AG04449 (cell line): Measurements from ENCODE around the gene SLC22A5.

ENCODE experiments used
- CTCF ChIA-PET: fragments of 350-600 bp; formaldehyde crosslinking; extraction: SDS; loops from one replicate; lab custom pipeline; 2021; ENCODE audit warnings: antibody characterized with exemption; lab: Yijun Ruan, JAX
- POLR2A ChIA-PET: fragments of 400-600, 350-600 bp; formaldehyde crosslinking; extraction: SDS; loops from one replicate; lab custom pipeline; 2020; ENCODE audit warnings: antibody characterized with exemption, inconsistent platforms; lab: Yijun Ruan, JAX
- DNase-seq: peaks from one replicate; pipeline ENCODE4 v3.0.0-alpha.2; 2010; ENCODE audit warnings: low read depth, low spot score
- H3K4me3 ChIP-seq: 2 replicates; pipeline ENCODE4 v1.5.1; 2011; ENCODE audit warnings: low read depth, mild to moderate bottlenecking, control low read depth, low read length
- CTCF ChIP-seq: IDR thresholded peaks from one replicate; pipeline ENCODE4 v1.5.1; 2011; ENCODE audit warnings: mild to moderate bottlenecking, moderate library complexity, low read length, control low read depth, inconsistent platforms; ENCODE audit not compliant: insufficient read depth; ENCODE audit errors: missing control alignments

SLC22A5 gene

GRCh38 chr5:132426525-132427138, 57.1 kb downstream of the SLC22A5 start:
- CTCF ChIA-PET, result interaction anchor here (0.7 to 8.2 kb wide), 16 partner anchors 8 to 393 kb away, joined by 3 to 109 read pairs (median 4); partner anchors contain the start of gene IRF1
- TF ChIP-seq CTCF, result peak; percentile 56
- peak; percentile 76 for DNase-seq
- POLR2A ChIA-PET, result interaction anchor here (1.0 to 2.7 kb wide), 7 partner anchors 13 to 133 kb away, joined by 3 to 26 read pairs (median 5); partner anchors contain the start of genes IRF1 and SLC22A4
- no peak overlapping the region; the same call in 1 of the 2 replicates for H3K4me3 ChIP-seq

GRCh38 chr5:132427281-132428146, 58.0 kb downstream of the SLC22A5 start:
- ChIA-PET POLR2A (interaction anchor here (1.0 to 2.8 kb wide), 4 partner anchors 12 to 63 kb away, joined by 4 to 26 read pairs (median 12); partner anchors contain the start of gene IRF1), CTCF (interaction anchor here (0.8 to 8.2 kb wide), 13 partner anchors 9 to 72 kb away, joined by 3 to 109 read pairs (median 8); partner anchors contain the start of gene IRF1)
- no peak overlapping the region for H3K4me3 ChIP-seq
- TF ChIP-seq CTCF, result no peak
- DNase-seq, result no peak

DNA sequence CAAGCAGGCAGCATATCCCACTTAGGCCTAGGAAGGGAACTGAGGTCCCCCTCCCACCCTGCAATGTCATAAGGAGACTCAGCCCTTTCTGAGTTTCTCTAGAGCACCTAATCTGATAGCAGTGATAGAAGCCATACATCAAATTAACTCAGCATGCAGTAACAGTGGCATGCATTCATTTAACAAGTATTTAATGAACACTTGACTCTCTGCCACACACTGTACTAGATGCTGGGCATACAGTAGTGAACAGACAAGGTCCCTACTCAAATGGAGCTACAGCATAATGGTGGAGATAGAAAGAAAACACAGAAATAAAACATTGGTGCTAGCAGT, 58.6 kb downstream of the SLC22A5 start:
- no peak for DNase-seq
- no peak overlapping the region for H3K4me3 ChIP-seq
- ChIA-PET CTCF (interaction anchor here (1.4 to 8.2 kb wide), 10 partner anchors 8 to 71 kb away, joined by 4 to 109 read pairs (median 14); partner anchors contain the start of gene IRF1), POLR2A (interaction anchor here (2.8 kb wide), 1 partner anchor 62 kb away, joined by 15 read pairs; the partner anchor contains the start of gene IRF1)
- no peak for TF ChIP-seq CTCF

GRCh38 chr5:132428484-132429462, 59.3 kb downstream of the SLC22A5 start:
- POLR2A ChIA-PET, result interaction anchor here (1.0 to 2.8 kb wide), 3 partner anchors 11 to 62 kb away, joined by 5 to 15 read pairs (median 6); partner anchors contain the start of gene IRF1
- no peak overlapping the region for H3K4me3 ChIP-seq
- DNase-seq, result no peak
- CTCF ChIA-PET, result interaction anchor here (0.9 to 8.2 kb wide), 11 partner anchors 8 to 71 kb away, joined by 3 to 109 read pairs (median 12); partner anchors contain the start of gene IRF1
- TF ChIP-seq CTCF, result no peak
